Epithelial cell of proximal tubule (primary cell): ENCODE measurements around the gene ETV6. TPM values are rescaled to one million over a fixed set of nuclear protein-coding genes. Genes with fewer than 3 reads are reported as not detected.

ENCODE experiments used
- DNase-seq: peaks from one replicate; pipeline ENCODE4 v3.0.0-alpha.2; 2011; ENCODE audit warnings: low read depth
- H3K4me3 ChIP-seq: 2 replicates; pipeline ENCODE4 v1.5.1; 2011; ENCODE audit warnings: low read depth, mild to moderate bottlenecking, low read length
- CTCF ChIP-seq: conservative IDR thresholded peaks from 2 replicates; pipeline ENCODE4 v1.5.1; 2012; ENCODE audit warnings: low read depth, mild to moderate bottlenecking, low read length
- total RNA-seq: library from RNA; depleted of rRNA; stranded (reverse); fragments of >200 nt; gene quantifications from 2 replicates; pipeline ENCODE4 v1.2.3, GENCODE V29; 2015

Gene ETV6
- total RNA-seq, 1 donor from 2014 or later: 12.9 TPM

- TF ChIP-seq CTCF: no peak
- DNase-seq: no peak
- H3K4me3 ChIP-seq: no peak overlapping the region
Measured at GRCh38 chr12:11722578-11723138, 73.2 kb downstream of the ETV6 start.

- TF ChIP-seq CTCF: no peak
- DNase-seq: no peak
- H3K4me3 ChIP-seq: no peak overlapping the region
Measured at GRCh38 chr12:11723993-11724392, 74.5 kb downstream of the ETV6 start.

GRCh38 chr12:11724888-11725311, 75.4 kb downstream of the ETV6 start:
- no peak for DNase-seq
- TF ChIP-seq CTCF: no peak
- H3K4me3 ChIP-seq: no peak overlapping the region

- DNase-seq: no peak
Measured at GRCh38 chr12:11725686-11726085, 76.2 kb downstream of the ETV6 start.

GRCh38 chr12:11726659-11727058, 77.2 kb downstream of the ETV6 start:
- no peak for DNase-seq
- no peak overlapping the region for H3K4me3 ChIP-seq
- TF ChIP-seq CTCF: no peak

More at GRCh38 chr12:11725686-11726085, 76.2 kb downstream of the ETV6 start:
- no peak for TF ChIP-seq CTCF
- no peak overlapping the region for H3K4me3 ChIP-seq

- DNase-seq: no peak
- H3K4me3 ChIP-seq: no peak overlapping the region
- no peak for TF ChIP-seq CTCF
Measured at GRCh38 chr12:11727133-11727664, 77.7 kb downstream of the ETV6 start.

- no peak overlapping the region for H3K4me3 ChIP-seq
- no peak for DNase-seq
- no peak for TF ChIP-seq CTCF
Measured at GRCh38 chr12:11728154-11728755, 78.8 kb downstream of the ETV6 start.
